Esophagus muscularis mucosa (tissue), 4 donors: ENCODE results near the gene PARD6G. TPM values are rescaled to one million over a fixed set of nuclear protein-coding genes. Genes with fewer than 3 reads are reported as not detected.

ENCODE experiments used
- DNase-seq: peaks from one replicate; pipeline ENCODE4 v3.0.0-alpha.2; 2017; ENCODE audit errors: extremely low spot score
- H3K27ac ChIP-seq, 4 donors: fragments of 200-600 bp; sonication (generic); replicated peaks in 1 of 4; 1 replicate in 3 of 4; 2 replicates in 1 of 4; pipeline ENCODE4 v1.5.1; 2016 to 2019; ENCODE audit warnings: mild to moderate bottlenecking in 1 of 4
- H3K27me3 ChIP-seq, 4 donors: fragments of 200-600 bp; sonication (generic); one replicate each; pipeline versions ENCODE4 v1.5.1 to v1.6.0; 2016 to 2019
- H3K36me3 ChIP-seq, 4 donors: fragments of 200-600 bp; sonication (generic); one replicate each; pipeline ENCODE4 v1.5.1; 2016 to 2019
- H3K4me1 ChIP-seq, 4 donors: fragments of 200-600 bp; sonication (generic); one replicate each; pipeline ENCODE4 v1.5.1; 2016 to 2019
- H3K4me3 ChIP-seq, 4 donors: fragments of 200-600 bp; sonication (generic); 1 replicate in 2 of 4; 2 replicates in 2 of 4; pipeline ENCODE4 v1.5.1; 2016 to 2019; ENCODE audit warnings: mild to moderate bottlenecking in 4 of 4, moderate library complexity in 1 of 4
- H3K9me3 ChIP-seq, 4 donors: fragments of 200-600 bp; sonication (generic); 1 replicate in 3 of 4; 2 replicates in 1 of 4; pipeline ENCODE4 v1.5.1; 2016 to 2019
- CTCF ChIP-seq, 3 experiments: fragments of 200-600 bp in 2 of 3; fragments of 450-650 bp in 1 of 3; sonication (generic) in 2 of 3; IDR thresholded peaks; one replicate each; pipeline ENCODE4 v1.5.1; 2017 to 2019; ENCODE audit warnings: antibody characterized with exemption in 3 of 3, mild to moderate bottlenecking in 2 of 3, moderate library complexity in 1 of 3
- EP300 ChIP-seq: sonication (generic); formaldehyde crosslinking; IDR thresholded peaks from one replicate; pipeline ENCODE4 v1.6.1; 2017; ENCODE audit warnings: antibody characterized with exemption
- POLR2A ChIP-seq: fragments of 450-650 bp; IDR thresholded peaks from one replicate; pipeline ENCODE4 v1.6.1; 2017; ENCODE audit warnings: antibody characterized with exemption, moderate library complexity, mild to moderate bottlenecking, low read depth
- POLR2AphosphoS5 ChIP-seq, 2 donors: sonication (generic); formaldehyde crosslinking; IDR thresholded peaks; one replicate each; pipeline ENCODE4 v1.6.1; 2017; ENCODE audit warnings: antibody characterized with exemption in 2 of 2
- WGBS: methylation state at CpG from one replicate; pipeline ENCODE4 v1.1.5; 2018; 5-methylcytosine and 5-hydroxymethylcytosine counted together
- intact Hi-C: fragments of 100-400 bp; cut with DNase I; formaldehyde crosslinking; loops from one replicate; pipeline ENCODE4 v1.15.1; 2023
- total RNA-seq, 4 donors: library from RNA; depleted of rRNA; stranded (reverse); fragments of >200 nt; gene quantifications; one replicate each; pipeline versions ENCODE4 v1.1.0 to v1.2.1, GENCODE V29; 2016

Gene PARD6G
- total RNA-seq, 4 donors from 2014 or later = 5.4 to 11.3 (median 10.4) TPM

- WGBS = 86% methylated on average over 19 of the region's 20 CpGs
- Histone ChIP-seq H3K27ac (no peak overlapping the region), H3K36me3 (no peaks in the 10 kb centered on the region), H3K4me1 (peaks cover 0 to 6% (median 0%) of the 10 kb centered on the region in 4 donors), H3K27me3 (no peaks in the 10 kb centered on the region), H3K9me3 (no peaks in the 10 kb centered on the region), H3K4me3 (no peak overlapping the region)
- intact Hi-C loops = no loop called here
- no peak for TF ChIP-seq POLR2AphosphoS5 (IDR thresholded peaks at IDR 0.05)
- TF ChIP-seq POLR2A = no peak
- TF ChIP-seq CTCF (IDR thresholded peaks at IDR 0.05) = no peak
- TF ChIP-seq EP300 = no peak
- DNase-seq = no peak
These were observed 67.3 kb downstream of the PARD6G start for GRCh38 chr18:80179857-80180558.

GRCh38 chr18:80178935-80179818 lies 68.1 kb downstream of the PARD6G start:
- Histone ChIP-seq H3K9me3 (no peaks in the 10 kb centered on the region), H3K4me3 (no peak overlapping the region), H3K27ac (no peak overlapping the region), H3K27me3 (no peaks in the 10 kb centered on the region), H3K4me1 (peaks cover 0 to 6% (median 0%) of the 10 kb centered on the region in 4 donors), H3K36me3 (no peaks in the 10 kb centered on the region)
- intact Hi-C loops = no loop called here
- 84% methylated on average over 25 of the region's 30 CpGs for WGBS
- TF ChIP-seq POLR2A = no peak
- no peak for TF ChIP-seq EP300
- no peak for TF ChIP-seq POLR2AphosphoS5 (IDR thresholded peaks at IDR 0.05)
- TF ChIP-seq CTCF (IDR thresholded peaks at IDR 0.05) = no peak
- no peak for DNase-seq

- DNase-seq = no peak
These were observed 70.2 kb downstream of the PARD6G start for GRCh38 chr18:80177128-80177527.

GRCh38 chr18:80176334-80177073 lies 70.8 kb downstream of the PARD6G start:
- Histone ChIP-seq H3K27ac (no peak overlapping the region), H3K9me3 (no peaks in the 10 kb centered on the region), H3K4me1 (peaks cover 0 to 8% (median 6%) of the 10 kb centered on the region in 4 donors), H3K36me3 (no peaks in the 10 kb centered on the region), H3K27me3 (no peaks in the 10 kb centered on the region), H3K4me3 (no peak overlapping the region)
- no peak for DNase-seq
- TF ChIP-seq POLR2A (no peak), POLR2AphosphoS5 (IDR thresholded peaks at IDR 0.05) (no peak), CTCF (IDR thresholded peaks at IDR 0.05) (no peak), EP300 (no peak)
- 71% methylated on average over 17 of the region's 17 CpGs for WGBS
- intact Hi-C loops = no loop called here

More at GRCh38 chr18:80177128-80177527, 70.2 kb downstream of the PARD6G start:
- Histone ChIP-seq H3K4me1 (peaks cover 0 to 6% (median under 1%) of the 10 kb centered on the region in 4 donors), H3K4me3 (no peak overlapping the region), H3K27ac (no peak overlapping the region), H3K36me3 (no peaks in the 10 kb centered on the region), H3K9me3 (no peaks in the 10 kb centered on the region), H3K27me3 (no peaks in the 10 kb centered on the region)
- TF ChIP-seq POLR2AphosphoS5 (IDR thresholded peaks at IDR 0.05) (no peak), POLR2A (no peak), EP300 (no peak), CTCF (IDR thresholded peaks at IDR 0.05) (no peak)
- 91% methylated on average over 8 of the region's 8 CpGs for WGBS
- intact Hi-C loops = no loop called here
